HG02642 (cell line): Measurements from ENCODE around the gene TNFRSF14.
"Not testable (repeated sequence)": the region's sequence is repeated elsewhere in the genome, so short reads cannot be mapped to it uniquely, and the experiment has no call there.

Source experiments
- ATAC-seq: cut with Tn5 transposase; IDR thresholded peaks from one replicate; pipeline ENCODE4 v1.9.1; 2021; ENCODE audit warnings: mild to moderate bottlenecking; ENCODE audit not compliant: unreplicated experiment, poor library complexity

Gene TNFRSF14

GRCh38 chr1:2564815-2565374 lies 8.7 kb downstream of the TNFRSF14 start:
- ATAC-seq, result no peak

GRCh38 chr1:2566101-2567045 lies 10.2 kb downstream of the TNFRSF14 start:
- no peak for ATAC-seq

GRCh38 chr1:2567083-2567679 lies 11.0 kb downstream of the TNFRSF14 start:
- ATAC-seq, result no peak

- ATAC-seq, result not testable (repeated sequence)
Measured at GRCh38 chr1:2568187-2568816, 12.1 kb downstream of the TNFRSF14 start.

GRCh38 chr1:2569060-2569459 lies 12.9 kb downstream of the TNFRSF14 start:
- no peak for ATAC-seq

GRCh38 chr1:2569703-2570102 lies 13.5 kb downstream of the TNFRSF14 start:
- ATAC-seq, result not testable (repeated sequence)

GRCh38 chr1:2570332-2570731 lies 14.2 kb downstream of the TNFRSF14 start:
- ATAC-seq, result no peak

- no peak for ATAC-seq
Measured at GRCh38 chr1:2571348-2571747, 15.2 kb downstream of the TNFRSF14 start.

GRCh38 chr1:2573250-2573920 lies 17.2 kb downstream of the TNFRSF14 start:
- no peak for ATAC-seq

- ATAC-seq, result no peak
Measured at GRCh38 chr1:2574350-2574749, 18.2 kb downstream of the TNFRSF14 start.

- no peak for ATAC-seq
Measured at GRCh38 chr1:2575801-2576663, 19.9 kb downstream of the TNFRSF14 start.

- ATAC-seq, result peak; percentile 48
Measured at GRCh38 chr1:2577565-2578075, 21.4 kb downstream of the TNFRSF14 start.

GRCh38 chr1:2578758-2579118 lies 22.6 kb downstream of the TNFRSF14 start:
- ATAC-seq, result no peak

GRCh38 chr1:2580691-2581090 lies 24.5 kb downstream of the TNFRSF14 start:
- no peak for ATAC-seq

- no peak for ATAC-seq
Measured at GRCh38 chr1:2582391-2582790, 26.2 kb downstream of the TNFRSF14 start.

- ATAC-seq, result no peak
Measured at GRCh38 chr1:2583331-2583791, 27.2 kb downstream of the TNFRSF14 start.

- no peak for ATAC-seq
Measured at GRCh38 chr1:2583871-2584351, 27.7 kb downstream of the TNFRSF14 start.

GRCh38 chr1:2584686-2585317 lies 28.6 kb downstream of the TNFRSF14 start:
- ATAC-seq, result no peak
